Upper lobe of left lung (tissue), 6 donors: ENCODE measurements around the gene MTA2. TPM values are rescaled to one million over a fixed set of nuclear protein-coding genes. Genes with fewer than 3 reads are reported as not detected.
A peak's percentile ranks its signal among the peaks of the same experiment; 100 is the strongest.
"Not testable (repeated sequence)": the region's sequence is repeated elsewhere in the genome, so short reads cannot be mapped to it uniquely, and the experiment has no call there.

ENCODE experiments used
- ATAC-seq, 2 donors: fragments of 200-7000 bp; cut with Tn5 transposase; one replicate each; pipeline ENCODE4 v1.9.1; 2022; ENCODE audit warnings: mild to moderate bottlenecking in 2 of 2, moderate library complexity in 2 of 2; ENCODE audit not compliant: low FRiP score in 2 of 2
- DNase-seq, 2 donors: peaks; one replicate each; pipeline ENCODE4 v3.0.0-alpha.2; 2019 to 2020
- H3K27ac ChIP-seq, 4 donors: fragments of 200-600 bp; sonication (generic); one replicate each; pipeline ENCODE4 v1.5.1; 2016 to 2019
- H3K27me3 ChIP-seq, 4 donors: fragments of 200-600 bp; sonication (generic); one replicate each; pipeline ENCODE4 v1.5.1; 2017 to 2019
- H3K36me3 ChIP-seq, 4 donors: fragments of 200-600 bp; sonication (generic); one replicate each; pipeline ENCODE4 v1.5.1; 2016 to 2019
- H3K4me1 ChIP-seq, 4 donors: fragments of 200-600 bp; sonication (generic); one replicate each; pipeline ENCODE4 v1.5.1; 2018 to 2019
- H3K4me3 ChIP-seq, 4 donors: fragments of 200-600 bp; sonication (generic); one replicate each; pipeline ENCODE4 v1.5.1; 2017 to 2019; ENCODE audit warnings: mild to moderate bottlenecking in 2 of 4, moderate library complexity in 1 of 4
- H3K9me3 ChIP-seq, 4 donors: fragments of 200-600 bp; sonication (generic); one replicate each; pipeline ENCODE4 v1.5.1; 2018 to 2019
- CTCF ChIP-seq, 6 experiments: fragments of 450-650 bp in 4 of 6; fragments of 200-600 bp in 2 of 6; sonication (generic) in 2 of 6; IDR thresholded peaks; one replicate each; pipeline ENCODE4 v1.5.1; 2016 to 2019; ENCODE audit warnings: antibody characterized with exemption in 6 of 6
- EP300 ChIP-seq, 4 donors: sonication (generic); formaldehyde crosslinking; IDR thresholded peaks; one replicate each; pipeline ENCODE4 v1.5.1; 2017; ENCODE audit warnings: antibody characterized with exemption in 4 of 4, control low read depth in 2 of 4
- POLR2A ChIP-seq, 4 donors: fragments of 450-650 bp; IDR thresholded peaks; one replicate each; pipeline ENCODE4 v1.5.1; 2016 to 2017; ENCODE audit warnings: antibody characterized with exemption in 4 of 4, mild to moderate bottlenecking in 2 of 4
- POLR2AphosphoS5 ChIP-seq, 2 donors: sonication (generic); formaldehyde crosslinking; IDR thresholded peaks; one replicate each; pipeline ENCODE4 v1.5.1; 2017; ENCODE audit warnings: antibody characterized with exemption in 2 of 2
- WGBS, 2 donors: methylation state at CpG; one replicate each; pipeline ENCODE4 v1.1.5; 2017 to 2018; 5-methylcytosine and 5-hydroxymethylcytosine counted together
- total RNA-seq, 6 donors: library from RNA; depleted of rRNA in 4 of 6; stranded (reverse); fragments of >200 nt in 4 of 6; gene quantifications; one replicate each; pipeline versions ENCODE4 v1.1.0 to v1.2.1, GENCODE V29; 2016 to 2021
- donor health status: DM: no; HTN: no; CAD: no; lungs with moderate emphysema.
- donor health status: DM: no; HTN: yes; CAD: no; lungs with severe emphysema.

Gene MTA2
- total RNA-seq, 6 donors from 2014 or later: 57.6 to 88.0 (median 69.8) TPM

GRCh38 chr11:62553839-62554361 lies 47.8 kb downstream of the MTA2 start:
- TF ChIP-seq POLR2A (IDR thresholded peaks at IDR 0.05) (peak in 1 of 4 donors; percentile 10), EP300 (IDR thresholded peaks at IDR 0.05) (no peak), CTCF (IDR thresholded peaks at IDR 0.05) (no peak), POLR2AphosphoS5 (IDR thresholded peaks at IDR 0.05) (no peak)
- no peaks in the 10 kb centered on the region for H3K9me3 ChIP-seq
- WGBS, 2 donors: 68 to 72% methylated on average over 5 to 8 of the region's 8 CpGs
- DNase-seq (no peak), ATAC-seq (no peak)
- peaks cover 81 to 91% (median 87%) of the 10 kb centered on the region in 4 donors for H3K4me1 ChIP-seq
- H3K27ac ChIP-seq: peak overlapping the region; percentile 92 to 98 (median 95)
- peak overlapping the region in 2 of 4 donors; percentile 26 to 29 for H3K4me3 ChIP-seq
- H3K27me3 ChIP-seq: no peaks in the 10 kb centered on the region
- peaks cover 0 to 6% (median 4%) of the 10 kb centered on the region in 4 donors for H3K36me3 ChIP-seq

GRCh38 chr11:62553080-62553838 lies 48.4 kb downstream of the MTA2 start:
- peak overlapping the region in 2 of 4 donors; percentile 26 to 29 for H3K4me3 ChIP-seq
- no peaks in the 10 kb centered on the region for H3K9me3 ChIP-seq
- peak overlapping the region; percentile 92 to 98 (median 95) for H3K27ac ChIP-seq
- H3K27me3 ChIP-seq: no peaks in the 10 kb centered on the region
- DNase-seq (peak in 1 of 2 donors; percentile 97), ATAC-seq (peak; percentile 85 to 93)
- WGBS, 2 donors: 7 to 8% methylated on average over 10 to 15 of the region's 15 CpGs
- TF ChIP-seq CTCF (IDR thresholded peaks at IDR 0.05): no peak
- TF ChIP-seq EP300 (IDR thresholded peaks at IDR 0.05): peak in 2 of 4 donors; percentile 17 to 26
- peak; percentile 36 to 83 (median 52) for TF ChIP-seq POLR2A (IDR thresholded peaks at IDR 0.05)
- TF ChIP-seq POLR2AphosphoS5 (IDR thresholded peaks at IDR 0.05): peak; percentile 83 to 84
- peaks cover 87 to 98% (median 94%) of the 10 kb centered on the region in 4 donors for H3K4me1 ChIP-seq
- H3K36me3 ChIP-seq: peaks cover 0 to under 1% (median 0%) of the 10 kb centered on the region in 4 donors

GRCh38 chr11:62552485-62553079 lies 49.1 kb downstream of the MTA2 start:
- no peaks in the 10 kb centered on the region for H3K27me3 ChIP-seq
- H3K9me3 ChIP-seq: no peaks in the 10 kb centered on the region
- ATAC-seq (no peak), DNase-seq (no peak)
- H3K4me3 ChIP-seq: peak overlapping the region in 2 of 4 donors; percentile 26 to 29
- TF ChIP-seq POLR2AphosphoS5 (IDR thresholded peaks at IDR 0.05) (no peak), POLR2A (IDR thresholded peaks at IDR 0.05) (no peak), EP300 (IDR thresholded peaks at IDR 0.05) (no peak), CTCF (IDR thresholded peaks at IDR 0.05) (no peak)
- peak overlapping the region; percentile 92 to 98 (median 95) for H3K27ac ChIP-seq
- 19 to 27% methylated on average over 4 of the region's 4 CpGs for WGBS, 2 donors
- no peaks in the 10 kb centered on the region for H3K36me3 ChIP-seq
- peaks cover 93 to 100% (median 96%) of the 10 kb centered on the region in 4 donors for H3K4me1 ChIP-seq

- not testable (repeated sequence) for H3K27me3 ChIP-seq, H3K4me3 ChIP-seq, ATAC-seq, H3K36me3 ChIP-seq, DNase-seq, H3K9me3 ChIP-seq
- peak overlapping the region in 3 of 4 donors; percentile 92 to 98 (median 95) for H3K27ac ChIP-seq
- WGBS, 2 donors: 85 to 100% methylated on average over 2 of the region's 2 CpGs
- peaks cover 81 to 84% (median 83%) of the 10 kb centered on the region in 4 donors for H3K4me1 ChIP-seq
Measured at GRCh38 chr11:62550478-62550877, 51.2 kb downstream of the MTA2 start.
